Lower leg skin (tissue), 4 donors: Measurements from ENCODE around the gene PLCE1. TPM values are rescaled to one million over a fixed set of nuclear protein-coding genes. Genes with fewer than 3 reads are reported as not detected.

ENCODE experiments used
- DNase-seq, 2 donors: peaks; one replicate each; pipeline ENCODE4 v3.0.0-alpha.2; 2019; ENCODE audit warnings: low spot score in 2 of 2
- H3K4me3 ChIP-seq: fragments of 200-600 bp; sonication (generic); 2 replicates; pipeline ENCODE4 v1.5.1; 2017; ENCODE audit warnings: mild to moderate bottlenecking, low read depth; ENCODE audit not compliant: poor library complexity, severe bottlenecking
- CTCF ChIP-seq, 3 donors: fragments of 450-650 bp; IDR thresholded peaks; one replicate each; pipeline ENCODE4 v1.5.1; 2016; ENCODE audit warnings: antibody characterized with exemption in 3 of 3, mild to moderate bottlenecking in 3 of 3, moderate library complexity in 2 of 3
- POLR2A ChIP-seq, 2 donors: fragments of 450-650 bp; IDR thresholded peaks; one replicate each; pipeline ENCODE4 v1.6.1; 2016 to 2017; ENCODE audit warnings: antibody characterized with exemption in 2 of 2, mild to moderate bottlenecking in 1 of 2, moderate library complexity in 1 of 2
- WGBS, 2 donors: methylation state at CpG; one replicate each; pipeline ENCODE4 v1.1.5; 2018; 5-methylcytosine and 5-hydroxymethylcytosine counted together
- intact Hi-C: fragments of 100-400 bp; cut with DNase I; formaldehyde crosslinking; loops from one replicate; pipeline ENCODE4 v1.15.0; 2023; ENCODE audit warnings: low total_unique reads
- total RNA-seq, 4 donors: library from RNA; depleted of rRNA; stranded (reverse); fragments of >200 nt; gene quantifications; one replicate each; pipeline ENCODE4 v1.1.0, GENCODE V29; 2016

The PLCE1 gene
- total RNA-seq, 4 donors from 2014 or later: 0.25 to 2.7 (median 1.1) TPM

- TF ChIP-seq CTCF (IDR thresholded peaks at IDR 0.05) (no peak), POLR2A (IDR thresholded peaks at IDR 0.05) (no peak)
- intact Hi-C loops: no loop called here
- no peak for DNase-seq
- WGBS, 2 donors: 43 to 62% methylated on average over 4 of the region's 4 CpGs
- H3K4me3 ChIP-seq: no peak overlapping the region
Observed at GRCh38 chr10:93991114-93991513, 2.6 kb upstream of the PLCE1 start.

GRCh38 chr10:93991596-93992284, 2.0 kb upstream of the PLCE1 start:
- 16 to 18% methylated on average over 8 of the region's 8 CpGs for WGBS, 2 donors

GRCh38 chr10:93992400-93993030, 1.2 kb upstream of the PLCE1 start:
- no peak overlapping the region for H3K4me3 ChIP-seq
- intact Hi-C loops: no loop called here
- WGBS, 2 donors: 77 to 85% methylated on average over 2 of the region's 2 CpGs
- no peak for DNase-seq
- TF ChIP-seq CTCF (IDR thresholded peaks at IDR 0.05) (no peak), POLR2A (IDR thresholded peaks at IDR 0.05) (no peak)

More at GRCh38 chr10:93991596-93992284, 2.0 kb upstream of the PLCE1 start:
- no peak for TF ChIP-seq CTCF (IDR thresholded peaks at IDR 0.05)
- TF ChIP-seq POLR2A (IDR thresholded peaks at IDR 0.05): no peak
- intact Hi-C loops: no loop called here
- peak in 1 of 2 donors; percentile 86 for DNase-seq
- H3K4me3 ChIP-seq: no peak overlapping the region

GRCh38 chr10:93993414-93993781, 333 bp upstream of the PLCE1 start:
- H3K4me3 ChIP-seq: no peak overlapping the region
- TF ChIP-seq CTCF (IDR thresholded peaks at IDR 0.05) (no peak), POLR2A (IDR thresholded peaks at IDR 0.05) (no peak)
- intact Hi-C loops: no loop called here
- DNase-seq: no peak
- 8 to 13% methylated on average over 14 to 22 of the region's 25 CpGs for WGBS, 2 donors

- 27 to 29% methylated on average over 12 of the region's 12 CpGs for WGBS, 2 donors
Observed at GRCh38 chr10:93994438-93994801, 689 bp downstream of the PLCE1 start.

More at GRCh38 chr10:93994438-93994801, 689 bp downstream of the PLCE1 start:
- TF ChIP-seq POLR2A (IDR thresholded peaks at IDR 0.05): no peak
- no peak for TF ChIP-seq CTCF (IDR thresholded peaks at IDR 0.05)
- no peak for DNase-seq
- H3K4me3 ChIP-seq: peak overlapping the region; percentile 44
- intact Hi-C loops: no loop called here
